Heart left ventricle (tissue), 11 donors: ENCODE data around the gene ADCK1. TPM values are rescaled to one million over a fixed set of nuclear protein-coding genes. Genes with fewer than 3 reads are reported as not detected.

Experiments
- polyA plus RNA-seq, 2 donors: library from polyadenylated mRNA; stranded (reverse); fragments of 200-250 nt; gene quantifications; one replicate each; pipeline ENCODE4 v1.2.3, GENCODE V29; 2013
- total RNA-seq, 9 donors: library from RNA; depleted of rRNA in 2 of 9; stranded (reverse); fragments of >200 nt in 2 of 9; fragmentation: NEBNext Ultra II Directional in 3 of 9; extraction: Animal tissue kit (Norgen Biotek cat#: 25700) in 3 of 9; gene quantifications; one replicate each; pipeline versions ENCODE4 v1.1.0 to v1.2.4, GENCODE V29; 2016 to 2023
- donor health status: ischemic (EF 13 %, LVEDD 7.1; RV severe dilation, severe dysfunction).
- donor health status: healthy with polysubstance abuse.
- donor health status: DM: no; HTN: yes; CAD: no.
- donor health status: DM: no; HTN: no; CAD: no.
- donor health status: ischemic (EF 25% LVEDD 5.7; RV mildly dilated, moderate dysfunction).
- donor health status: healthy.
- donor health status: DM: yes; HTN: yes; CAD: no.
- donor health status: PGD.
- donor health status: nonischemic (EF 23%, LVEDD 6.1; RV moderate dilation, normal function).

ADCK1 gene
- total and polyA plus RNA-seq, 11 donors = 4.0 to 12.8 (median 7.9) TPM

Other genes with a start within 250 kb of the ADCK1 start
- gene SPTLC2, start 183.5 kb upstream of the ADCK1 start, total RNA-seq = 10 to 100 TPM in 8 of 9 donors, 1 to 10 TPM in 1; 8.2 to 25.2 (median 11.2) TPM
- 10 to 100 TPM in 1 of 2 donors, 1 to 10 TPM in 1; 3.8 to 12.0 TPM for gene SPTLC2, start 183.5 kb upstream of the ADCK1 start, polyA plus RNA-seq
- 10 to 100 TPM; 10.8 to 16.5 (median 12.5) TPM for gene ALKBH1, start 92.1 kb upstream of the ADCK1 start, total RNA-seq
- gene ALKBH1, start 92.1 kb upstream of the ADCK1 start, polyA plus RNA-seq = 10 to 100 TPM in 1 of 2 donors, 1 to 10 TPM in 1; 6.5 to 11.4 TPM
- gene SLIRP, start 92.0 kb upstream of the ADCK1 start, total RNA-seq = 100 to 1,000 TPM; 112 to 309 (median 169) TPM
- gene SLIRP, start 92.0 kb upstream of the ADCK1 start, polyA plus RNA-seq = 100 to 1,000 TPM; 423 to 872 TPM
- 10 to 100 TPM; 29.4 to 67.3 (median 47.7) TPM for gene SNW1, start 39.0 kb upstream of the ADCK1 start, total RNA-seq
- gene SNW1, start 39.0 kb upstream of the ADCK1 start, polyA plus RNA-seq = 10 to 100 TPM; 25.8 to 46.6 TPM